Stomach (tissue), 4 donors: ENCODE data around the gene PPP2R2B.

ENCODE experiments used
- CTCF ChIP-seq, 7 experiments: fragments of 450-650 bp in 4 of 7; fragments of 200-600 bp in 3 of 7; sonication (generic) in 3 of 7; IDR thresholded peaks; one replicate each; pipeline ENCODE4 v1.5.1; 2016 to 2019; ENCODE audit warnings: antibody characterized with exemption in 7 of 7, control low read depth in 2 of 7, mild to moderate bottlenecking in 1 of 7
- POLR2A ChIP-seq, 4 donors: fragments of 450-650 bp; IDR thresholded peaks; one replicate each; pipeline ENCODE4 v1.6.1; 2016; ENCODE audit warnings: antibody characterized with exemption in 4 of 4, control low read depth in 2 of 4, mild to moderate bottlenecking in 1 of 4, moderate library complexity in 1 of 4

GRCh38 chr5:146906803-146907202, 28.2 kb upstream of the PPP2R2B start:
- TF ChIP-seq CTCF (IDR thresholded peaks at IDR 0.05) (no peak), POLR2A (IDR thresholded peaks at IDR 0.05) (no peak)
